MM.1S (cell line): ENCODE results near the gene UST.

ENCODE experiments used
- DNase-seq: peaks from one replicate; pipeline ENCODE4 v3.0.0-alpha.2; 2015
- H2AFZ ChIP-seq: fragments of 300-600 bp; sonication (generic); 2 replicates; pipeline ENCODE4 v1.6.0; 2016; ENCODE audit warnings: antibody characterized with exemption, low read length
- H3F3A ChIP-seq: fragments of 300-600 bp; sonication (generic); 2 replicates; pipeline ENCODE4 v1.6.1; 2016; ENCODE audit warnings: mild to moderate bottlenecking, antibody characterized with exemption, low read length, moderate library complexity, mixed read lengths; ENCODE audit not compliant: insufficient read depth
- H3K27ac ChIP-seq: fragments of 300-600 bp; sonication (generic); 2 replicates; pipeline ENCODE4 v1.5.1; 2016; ENCODE audit warnings: mild to moderate bottlenecking, low read length
- H3K27me3 ChIP-seq: fragments of 300-600 bp; sonication (generic); replicated peaks from 2 replicates; pipeline ENCODE4 v1.6.0; 2016; ENCODE audit warnings: low read length; ENCODE audit not compliant: insufficient read depth
- H3K36me3 ChIP-seq: fragments of 300-600 bp; sonication (generic); replicated peaks from 2 replicates; pipeline ENCODE4 v1.6.1; 2016; ENCODE audit warnings: mild to moderate bottlenecking, low read length, mixed read lengths; ENCODE audit not compliant: insufficient read depth
- H3K4me1 ChIP-seq: fragments of 300-600 bp; sonication (generic); 2 replicates; pipeline ENCODE4 v1.6.1; 2016; ENCODE audit warnings: low read length, mixed read lengths
- H3K4me2 ChIP-seq: fragments of 300-600 bp; sonication (generic); 2 replicates; pipeline ENCODE4 v1.6.0; 2016; ENCODE audit warnings: low read depth, low read length
- H3K4me3 ChIP-seq: fragments of 300-600 bp; sonication (generic); 2 replicates; pipeline ENCODE4 v1.5.1; 2016; ENCODE audit warnings: low read length, mixed read lengths
- H3K79me2 ChIP-seq: fragments of 300-600 bp; sonication (generic); 2 replicates; pipeline ENCODE4 v1.6.1; 2016; ENCODE audit warnings: mixed run types, low read length, mixed read lengths
- H3K9ac ChIP-seq: fragments of 300-600 bp; sonication (generic); 2 replicates; pipeline ENCODE4 v1.6.1; 2016; ENCODE audit warnings: low read length, mixed read lengths
- H3K9me2 ChIP-seq: fragments of 300-600 bp; sonication (generic); replicated peaks from 2 replicates; pipeline ENCODE4 v1.6.1; 2016; ENCODE audit warnings: mild to moderate bottlenecking, low read length, mixed read lengths; ENCODE audit not compliant: insufficient read depth
- H3K9me3 ChIP-seq: fragments of 300-600 bp; sonication (generic); replicated peaks from 2 replicates; pipeline ENCODE4 v1.6.1; 2016; ENCODE audit warnings: mild to moderate bottlenecking, low read length, mixed read lengths; ENCODE audit not compliant: insufficient read depth
- H4K20me1 ChIP-seq: fragments of 300-600 bp; sonication (generic); 2 replicates; pipeline ENCODE4 v1.6.1; 2016; ENCODE audit warnings: mild to moderate bottlenecking, low read length, moderate library complexity, mixed read lengths; ENCODE audit not compliant: insufficient read depth
- EZH2 ChIP-seq: fragments of 300-600 bp; sonication (generic); optimal IDR thresholded peaks from 2 replicates; pipeline ENCODE3; 2017; ENCODE audit warnings: low read depth, mild to moderate bottlenecking, antibody characterized with exemption, low read length, mixed read lengths
- EZH2phosphoT487 ChIP-seq: fragments of 300-600 bp; sonication (generic); IDR thresholded peaks from 2 replicates; pipeline ENCODE4 v1.6.1; 2018; ENCODE audit warnings: antibody characterized with exemption, low read length
- TF ChIP-seq, protein P1 (sequence below): fragments of 300-600 bp; sonication (generic); IDR thresholded peaks from 2 replicates; pipeline ENCODE4 v1.5.1; 2016; ENCODE audit warnings: antibody characterized with exemption, low read length, mixed read lengths

Gene UST

DNA sequence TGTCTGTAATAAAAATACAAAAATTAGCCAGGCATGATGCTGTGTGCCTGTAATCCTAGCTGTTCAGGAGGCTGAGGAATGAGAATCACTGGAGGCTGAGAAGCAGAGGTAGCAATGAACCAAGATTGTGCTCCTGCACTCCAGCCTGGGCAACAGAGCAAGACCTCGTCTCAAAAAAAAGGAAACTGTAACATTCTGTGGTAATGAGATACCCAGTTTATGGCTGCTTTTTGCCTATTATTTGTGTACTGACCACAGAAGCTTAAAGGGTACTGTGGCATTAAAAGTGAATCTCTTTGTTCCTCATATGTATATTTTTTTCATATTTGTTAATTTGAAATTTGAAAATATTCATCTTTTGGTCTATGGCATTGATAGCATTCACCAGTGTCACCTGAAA, 185.4 kb downstream of the UST start:
- Histone ChIP-seq H3K4me2 (no peak overlapping the region), H3K4me1 (no peaks in the 10 kb centered on the region), H3K27ac (no peak overlapping the region), H2AFZ (no peak overlapping the region), H3K36me3 (no peaks in the 10 kb centered on the region), H3K9ac (no peak overlapping the region), H3K79me2 (no peaks in the 10 kb centered on the region), H3F3A (no peaks in the 10 kb centered on the region), H3K4me3 (no peak overlapping the region), H3K9me2 (no peaks in the 10 kb centered on the region), H3K9me3 (no peaks in the 10 kb centered on the region), H3K27me3 (no peaks in the 10 kb centered on the region), H4K20me1 (no peaks in the 10 kb centered on the region)
- TF ChIP-seq EZH2phosphoT487, result no peak
- no peak for TF ChIP-seq EZH2
- TF ChIP-seq, protein P1, sequence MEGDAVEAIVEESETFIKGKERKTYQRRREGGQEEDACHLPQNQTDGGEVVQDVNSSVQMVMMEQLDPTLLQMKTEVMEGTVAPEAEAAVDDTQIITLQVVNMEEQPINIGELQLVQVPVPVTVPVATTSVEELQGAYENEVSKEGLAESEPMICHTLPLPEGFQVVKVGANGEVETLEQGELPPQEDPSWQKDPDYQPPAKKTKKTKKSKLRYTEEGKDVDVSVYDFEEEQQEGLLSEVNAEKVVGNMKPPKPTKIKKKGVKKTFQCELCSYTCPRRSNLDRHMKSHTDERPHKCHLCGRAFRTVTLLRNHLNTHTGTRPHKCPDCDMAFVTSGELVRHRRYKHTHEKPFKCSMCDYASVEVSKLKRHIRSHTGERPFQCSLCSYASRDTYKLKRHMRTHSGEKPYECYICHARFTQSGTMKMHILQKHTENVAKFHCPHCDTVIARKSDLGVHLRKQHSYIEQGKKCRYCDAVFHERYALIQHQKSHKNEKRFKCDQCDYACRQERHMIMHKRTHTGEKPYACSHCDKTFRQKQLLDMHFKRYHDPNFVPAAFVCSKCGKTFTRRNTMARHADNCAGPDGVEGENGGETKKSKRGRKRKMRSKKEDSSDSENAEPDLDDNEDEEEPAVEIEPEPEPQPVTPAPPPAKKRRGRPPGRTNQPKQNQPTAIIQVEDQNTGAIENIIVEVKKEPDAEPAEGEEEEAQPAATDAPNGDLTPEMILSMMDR, result no peak
- DNase-seq, result no peak

GRCh38 chr6:148932731-148933130, 185.9 kb downstream of the UST start:
- Histone ChIP-seq H3K79me2 (no peaks in the 10 kb centered on the region), H3K4me2 (no peak overlapping the region), H3K9me2 (no peaks in the 10 kb centered on the region), H3K36me3 (no peaks in the 10 kb centered on the region), H3K27ac (no peak overlapping the region), H4K20me1 (no peaks in the 10 kb centered on the region), H3K4me1 (no peaks in the 10 kb centered on the region), H3K9ac (no peak overlapping the region), H3K4me3 (no peak overlapping the region), H3K27me3 (no peaks in the 10 kb centered on the region), H2AFZ (no peak overlapping the region), H3F3A (no peaks in the 10 kb centered on the region), H3K9me3 (no peaks in the 10 kb centered on the region)
- TF ChIP-seq, protein P1, result no peak
- TF ChIP-seq EZH2phosphoT487 (no peak), EZH2 (no peak)
- no peak for DNase-seq

DNA sequence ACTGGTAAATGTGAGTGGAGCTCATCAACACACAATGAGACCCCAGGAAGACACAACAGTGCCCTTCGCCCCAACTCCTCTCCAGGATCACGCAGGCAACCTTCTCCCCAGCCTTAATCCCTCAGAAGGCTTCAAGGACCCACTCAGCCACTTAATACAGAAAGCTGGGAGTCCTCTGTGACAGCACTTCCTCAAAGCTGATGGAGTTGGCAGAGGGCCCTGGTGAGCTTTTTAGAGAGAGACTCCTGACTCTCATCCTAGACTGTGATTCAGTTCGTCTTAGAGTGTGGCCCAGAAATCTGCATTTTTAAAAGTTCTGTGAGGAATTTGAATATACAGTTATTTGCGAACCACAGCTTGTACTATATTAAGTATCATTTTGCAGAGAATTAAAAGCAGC, 187.7 kb downstream of the UST start:
- TF ChIP-seq, protein P1, result no peak
- TF ChIP-seq EZH2 (no peak), EZH2phosphoT487 (no peak)
- Histone ChIP-seq H4K20me1 (no peaks in the 10 kb centered on the region), H3K9ac (no peak overlapping the region), H3K4me3 (no peak overlapping the region), H3K9me2 (no peaks in the 10 kb centered on the region), H3K9me3 (no peaks in the 10 kb centered on the region), H2AFZ (no peak overlapping the region), H3K27me3 (no peaks in the 10 kb centered on the region), H3K79me2 (no peaks in the 10 kb centered on the region), H3F3A (no peaks in the 10 kb centered on the region), H3K27ac (no peak overlapping the region), H3K36me3 (no peaks in the 10 kb centered on the region), H3K4me2 (no peak overlapping the region), H3K4me1 (no peaks in the 10 kb centered on the region)
- DNase-seq, result no peak
